Measurements from ENCODE around the gene CHD6. TPM values are rescaled to one million over a fixed set of nuclear protein-coding genes. Genes with fewer than 3 reads are reported as not detected.
"Not testable (repeated sequence)": the region's sequence is repeated elsewhere in the genome, so short reads cannot be mapped to it uniquely, and the experiment has no call there.

CHD6 gene
- total RNA-seq, 2 donors from 2014 or later, result 51.1 to 56.2 TPM

- intact Hi-C loops (cut with DNase I), result no loop called here
- DNase-seq (ENCODE audit: low spot score), result no peak
Measured at GRCh38 chr20:41553142-41553879, 64.9 kb downstream of the CHD6 start.

DNA sequence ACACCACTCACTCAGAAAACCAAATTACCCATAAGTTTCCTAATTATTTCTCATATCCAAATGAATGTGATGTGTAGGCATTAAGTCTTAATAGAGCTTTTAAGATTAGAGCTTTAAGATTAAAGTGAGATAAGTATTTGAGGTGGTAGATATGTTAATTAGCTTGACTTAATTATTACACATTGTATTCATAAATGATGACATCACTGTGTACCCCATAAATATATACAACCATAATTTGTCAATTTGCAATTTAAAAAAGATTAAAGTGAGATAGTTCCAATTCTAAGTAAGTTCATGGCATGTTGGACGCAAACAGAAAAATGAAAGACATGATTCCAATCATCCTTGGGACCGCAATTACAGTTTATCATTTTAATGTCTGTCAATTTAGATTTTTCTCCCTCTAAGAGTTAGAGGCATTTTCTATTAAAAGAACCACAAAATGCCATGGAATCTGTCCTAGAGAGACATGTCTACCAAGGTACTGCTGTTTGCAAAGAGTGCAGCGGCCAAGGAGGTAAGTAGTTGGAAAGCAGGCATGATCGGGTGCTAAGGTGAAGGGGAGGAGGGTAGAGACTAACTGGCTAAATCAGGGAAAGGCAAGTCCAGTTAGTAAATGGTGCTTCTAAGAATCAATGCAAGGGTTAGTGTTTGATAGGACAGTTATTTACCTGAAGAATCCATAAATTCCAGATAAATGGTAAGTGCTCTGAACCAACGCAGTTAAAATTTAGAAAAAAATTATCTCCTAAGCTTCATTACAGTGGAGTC, 65.7 kb downstream of the CHD6 start:
- intact Hi-C loops (cut with DNase I), result no loop called here
- no peak for DNase-seq (ENCODE audit: low spot score)

DNA sequence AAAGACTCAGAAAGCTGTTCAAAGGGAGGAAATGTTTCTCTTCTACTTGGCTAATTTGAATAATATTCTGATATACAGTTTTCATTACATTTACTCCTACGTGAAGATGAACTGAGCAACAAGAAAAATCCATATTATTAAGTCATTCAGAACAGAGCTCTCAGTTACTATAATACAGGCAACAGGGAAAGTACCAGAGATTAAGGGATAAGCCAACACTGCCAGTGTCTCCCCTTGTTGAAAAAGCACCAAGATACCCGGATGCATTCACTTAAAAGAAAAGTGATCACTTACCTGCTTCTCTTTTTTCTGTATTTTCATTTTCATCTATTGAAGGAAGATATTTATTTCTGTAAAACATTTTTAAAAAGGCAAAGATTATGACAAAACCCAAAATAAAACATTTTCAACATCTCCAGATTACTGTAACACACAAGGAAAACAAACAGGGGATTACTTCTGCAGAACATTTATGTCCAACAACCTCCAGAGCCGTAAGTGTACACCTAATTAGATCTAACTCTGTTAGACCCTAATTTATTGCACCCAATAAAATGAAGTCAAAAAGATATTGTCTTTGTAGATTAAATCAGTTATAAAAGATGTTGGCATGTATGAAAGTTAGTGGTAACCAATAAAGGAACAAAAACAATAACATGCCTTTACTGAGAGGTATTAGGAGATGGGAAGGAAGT, 67.0 kb downstream of the CHD6 start:
- no peak for DNase-seq (ENCODE audit: low spot score)
- intact Hi-C loops (cut with DNase I), result no loop called here

- intact Hi-C loops (cut with DNase I), result no loop called here
- no peak for DNase-seq (ENCODE audit: low spot score)
Measured at GRCh38 chr20:41547221-41547620, 71.0 kb downstream of the CHD6 start.

DNA sequence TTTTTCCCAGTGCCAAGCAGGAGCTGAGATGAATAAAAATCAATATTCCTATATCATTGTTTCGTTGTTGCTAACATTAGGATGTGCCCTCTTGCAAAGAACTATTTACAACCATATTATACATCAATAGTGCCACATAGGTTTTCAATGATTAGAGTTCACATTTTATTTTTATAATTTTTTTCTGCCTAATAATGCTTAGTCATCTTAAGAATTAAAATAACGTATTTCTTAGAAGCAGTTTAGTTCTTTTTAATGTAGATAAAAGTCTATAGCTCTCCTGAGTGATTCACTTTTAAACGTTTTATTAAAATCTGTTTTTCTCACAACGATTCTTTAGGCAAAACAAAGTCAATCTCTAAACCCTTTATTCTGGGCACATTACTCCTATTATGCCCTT, 71.6 kb downstream of the CHD6 start:
- no peak for DNase-seq (ENCODE audit: low spot score)
- intact Hi-C loops (cut with DNase I), result no loop called here

GRCh38 chr20:41544472-41544871, 73.7 kb downstream of the CHD6 start:
- DNase-seq (ENCODE audit: low spot score), result no peak
- intact Hi-C loops (cut with DNase I), result no loop called here

GRCh38 chr20:41540918-41541317, 77.3 kb downstream of the CHD6 start:
- no peak for DNase-seq (ENCODE audit: low spot score)
- intact Hi-C loops (cut with DNase I), result no loop called here

DNA sequence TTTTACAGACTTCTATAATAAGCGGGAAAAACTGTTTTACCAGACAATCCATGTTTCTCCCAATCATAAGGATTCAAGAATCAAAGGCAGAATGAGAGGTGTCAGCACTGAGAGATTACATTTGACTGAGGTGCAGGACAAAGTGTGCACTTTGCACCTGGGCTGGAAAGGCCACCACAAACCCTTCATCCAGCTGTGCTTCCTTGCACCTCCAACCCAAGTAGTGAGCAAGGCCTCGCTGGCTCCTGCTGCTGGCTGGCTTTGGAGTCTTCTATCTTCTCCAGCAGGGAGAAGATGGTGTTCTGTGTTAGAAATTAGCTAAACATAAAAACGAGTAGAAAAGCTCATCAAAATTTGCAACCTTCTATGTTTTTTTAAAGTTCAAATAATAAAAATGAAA, 77.7 kb downstream of the CHD6 start:
- DNase-seq (ENCODE audit: low spot score), result no peak
- intact Hi-C loops (cut with DNase I), result no loop called here

DNA sequence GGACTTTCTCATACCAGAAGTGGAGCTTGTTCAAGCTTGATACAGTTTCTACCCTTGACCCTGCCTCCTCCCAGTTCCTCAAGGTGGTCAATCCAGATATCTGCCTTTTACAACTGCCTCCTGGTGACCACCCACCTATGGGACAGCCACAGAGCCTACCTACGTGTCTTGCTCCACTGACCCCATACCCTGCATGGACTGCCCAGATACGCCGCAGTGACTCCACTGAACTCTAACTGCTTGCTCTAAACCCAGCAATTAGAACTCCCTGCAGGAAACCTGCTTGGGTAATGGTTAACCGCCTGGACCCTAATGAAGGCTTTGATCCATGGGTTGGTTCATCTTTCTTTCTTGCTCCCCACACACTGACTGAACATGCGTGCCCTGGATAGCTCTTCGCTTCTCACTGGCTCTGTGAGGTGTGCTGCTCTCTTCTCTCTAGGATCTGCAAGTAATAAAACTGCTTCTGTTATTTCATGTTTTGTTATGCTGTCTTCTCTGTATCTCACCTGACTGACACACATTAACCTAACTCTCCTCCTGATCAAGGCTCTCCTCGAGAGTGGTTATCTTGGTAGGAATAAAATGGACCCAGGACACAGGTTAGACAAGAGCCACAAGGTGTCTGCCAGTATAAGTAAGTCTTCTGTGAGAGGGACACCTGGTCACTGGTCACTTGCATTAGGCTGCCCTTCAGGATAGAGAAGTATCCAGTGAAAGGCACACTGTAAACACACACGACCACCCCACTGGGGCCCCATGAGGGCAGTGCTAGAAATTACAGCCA, 79.2 kb downstream of the CHD6 start:
- DNase-seq (ENCODE audit: low spot score), result no peak
- intact Hi-C loops (cut with DNase I), result no loop called here

- intact Hi-C loops (cut with DNase I), result no loop called here
- DNase-seq (ENCODE audit: low spot score), result no peak
Measured at GRCh38 chr20:41537865-41538264, 80.3 kb downstream of the CHD6 start.

DNA sequence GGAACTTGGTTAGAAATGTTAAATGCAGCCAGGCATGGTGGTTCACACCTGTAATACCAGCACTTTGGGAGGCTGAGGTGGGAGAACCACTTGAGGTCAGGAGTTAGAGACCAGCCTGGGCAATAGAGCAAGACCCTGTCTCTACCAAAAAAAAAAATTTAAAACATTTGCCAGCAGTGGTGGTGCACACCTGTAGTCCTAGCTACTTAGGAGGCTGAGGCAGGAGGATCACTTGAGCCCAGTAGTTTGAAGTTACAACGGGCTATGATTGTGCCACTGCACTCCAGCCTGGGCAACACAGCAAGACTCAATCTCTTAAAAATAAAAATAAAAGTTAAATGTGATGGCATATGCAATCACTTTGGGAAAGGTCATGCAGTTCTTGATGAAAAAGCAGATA, 82.6 kb downstream of the CHD6 start:
- intact Hi-C loops (cut with DNase I); DNase-seq (ENCODE audit: low spot score): not testable (repeated sequence)

GRCh38 chr20:41534842-41535241, 83.3 kb downstream of the CHD6 start:
- intact Hi-C loops (cut with DNase I), result no loop called here
- no peak for DNase-seq (ENCODE audit: low spot score)

GRCh38 chr20:41534170-41534569, 84.0 kb downstream of the CHD6 start:
- intact Hi-C loops (cut with DNase I), result no loop called here
- DNase-seq (ENCODE audit: low spot score), result no peak

DNA sequence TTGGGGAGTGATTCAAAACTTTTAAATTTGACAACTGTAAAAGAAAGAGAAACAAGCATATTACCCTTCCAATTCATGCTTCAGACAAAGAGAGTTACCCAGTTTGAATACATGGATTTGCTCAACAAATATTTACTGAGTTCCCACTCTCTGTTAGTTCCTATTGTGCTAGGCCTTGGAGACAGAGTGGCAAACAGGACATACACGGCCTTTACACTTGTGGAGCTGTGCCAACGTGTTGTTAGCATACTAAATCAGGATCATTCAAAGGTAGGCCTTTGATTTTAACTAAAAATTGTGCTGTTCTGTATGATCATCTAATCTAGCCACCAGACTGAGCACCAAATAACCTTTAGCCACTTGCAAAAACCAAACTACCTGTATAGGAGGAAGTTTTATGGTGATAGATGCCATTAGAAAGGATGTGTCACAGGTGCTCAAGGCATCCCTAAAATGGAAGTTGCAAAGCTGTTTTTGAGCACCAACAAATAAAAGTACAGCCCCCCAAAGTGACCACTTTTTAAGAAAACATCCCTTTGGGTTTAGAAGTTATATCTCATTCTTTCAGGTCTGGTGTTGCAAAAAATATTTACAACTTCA, 84.5 kb downstream of the CHD6 start:
- intact Hi-C loops (cut with DNase I), result no loop called here
- no peak for DNase-seq (ENCODE audit: low spot score)

DNA sequence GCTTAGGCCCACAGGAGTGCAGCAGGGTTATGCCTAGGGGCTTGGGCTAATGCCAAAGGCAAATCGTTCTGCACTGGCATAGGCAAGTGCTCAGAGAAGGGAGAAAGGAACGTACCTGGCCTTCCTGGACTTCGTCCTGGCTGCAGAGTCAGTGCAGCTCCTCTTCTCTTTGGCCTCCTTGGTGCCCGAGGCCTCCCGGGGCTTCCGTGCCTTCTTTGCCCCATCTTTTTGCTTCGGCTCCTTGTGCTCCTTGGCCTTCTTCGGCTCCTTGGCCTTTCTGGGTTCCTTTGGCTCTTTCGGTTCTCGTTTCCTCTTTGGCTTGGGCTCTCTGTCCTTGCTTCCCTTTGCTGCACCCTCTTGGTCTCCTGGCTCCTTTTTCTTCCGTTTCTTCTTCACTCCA, 85.2 kb downstream of the CHD6 start:
- intact Hi-C loops (cut with DNase I), result no loop called here
- DNase-seq (ENCODE audit: low spot score), result no peak

DNA sequence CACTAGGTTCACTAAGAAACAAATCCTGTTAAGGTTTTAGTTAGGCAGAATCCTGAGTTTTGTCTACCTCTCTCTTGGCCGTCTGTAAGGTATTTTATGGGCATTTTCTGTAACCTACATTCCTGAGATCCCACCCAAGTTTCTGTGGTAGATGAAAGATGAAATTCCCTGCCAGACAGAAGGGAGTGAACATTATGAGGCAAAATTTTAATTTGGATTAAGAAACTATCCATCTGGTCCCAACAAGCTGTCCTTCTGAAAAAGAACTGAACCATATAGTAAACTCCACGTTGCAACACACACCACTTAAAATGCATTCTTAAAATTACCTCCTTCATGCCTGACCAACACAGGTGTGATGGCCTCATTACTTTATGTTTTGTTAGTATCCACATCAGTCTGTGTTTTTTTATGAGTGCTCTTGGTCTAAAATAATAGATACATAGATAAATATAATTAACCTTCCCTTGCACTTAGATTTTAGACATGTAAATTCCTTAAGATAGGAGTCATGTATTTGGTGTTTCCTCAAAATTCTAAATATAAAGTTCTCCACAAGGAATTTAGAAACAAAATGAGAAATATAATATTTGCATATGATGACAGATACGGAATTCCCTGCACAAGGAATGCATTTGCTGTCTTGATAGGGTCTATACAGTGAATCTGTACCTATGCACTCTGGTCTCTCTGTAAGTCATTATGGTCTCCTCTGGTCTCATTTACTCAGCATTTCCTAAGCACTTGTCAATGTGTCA, 86.5 kb downstream of the CHD6 start:
- DNase-seq (ENCODE audit: low spot score), result no peak
- intact Hi-C loops (cut with DNase I), result no loop called here

DNA sequence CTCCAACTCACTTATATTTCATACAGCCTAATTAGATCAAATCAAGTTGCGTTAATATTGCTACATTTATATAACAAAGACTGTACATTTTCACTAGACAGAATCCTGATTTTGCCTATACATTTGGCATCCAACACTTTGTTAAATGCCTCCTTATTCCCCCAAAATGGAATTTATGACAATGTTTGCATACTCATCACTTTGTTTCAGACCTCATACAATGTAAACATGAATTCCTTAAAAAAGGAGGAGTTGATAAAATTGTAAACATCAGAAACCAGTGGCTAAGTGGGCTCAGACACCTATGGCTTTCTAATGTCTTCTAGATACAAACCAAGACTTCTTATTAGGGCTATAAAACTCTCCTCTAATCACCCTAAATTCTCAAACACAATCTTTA, 87.3 kb downstream of the CHD6 start:
- intact Hi-C loops (cut with DNase I), result no loop called here
- no peak for DNase-seq (ENCODE audit: low spot score)

GRCh38 chr20:41526327-41526726, 91.8 kb downstream of the CHD6 start:
- DNase-seq (ENCODE audit: low spot score), result no peak
- intact Hi-C loops (cut with DNase I), result no loop called here
